PC-9 (cell line): ENCODE measurements around the gene AQP12A.
"Not testable (repeated sequence)": the region's sequence is repeated elsewhere in the genome, so short reads cannot be mapped to it uniquely, and the experiment has no call there.

Experiments used
- EZH2 ChIP-seq: fragments of 200-600 bp; sonication (generic); IDR thresholded peaks from 2 replicates; pipeline ENCODE4 v1.8.0; 2017; ENCODE audit warnings: antibody characterized with exemption, low read depth
- TF ChIP-seq, protein P1 (sequence below): fragments of 200-600 bp; sonication (generic); conservative IDR thresholded peaks from 2 replicates; pipeline ENCODE4 v1.6.1; 2017; ENCODE audit warnings: mixed run types, antibody characterized with exemption, mild to moderate bottlenecking, moderate library complexity

DNA sequence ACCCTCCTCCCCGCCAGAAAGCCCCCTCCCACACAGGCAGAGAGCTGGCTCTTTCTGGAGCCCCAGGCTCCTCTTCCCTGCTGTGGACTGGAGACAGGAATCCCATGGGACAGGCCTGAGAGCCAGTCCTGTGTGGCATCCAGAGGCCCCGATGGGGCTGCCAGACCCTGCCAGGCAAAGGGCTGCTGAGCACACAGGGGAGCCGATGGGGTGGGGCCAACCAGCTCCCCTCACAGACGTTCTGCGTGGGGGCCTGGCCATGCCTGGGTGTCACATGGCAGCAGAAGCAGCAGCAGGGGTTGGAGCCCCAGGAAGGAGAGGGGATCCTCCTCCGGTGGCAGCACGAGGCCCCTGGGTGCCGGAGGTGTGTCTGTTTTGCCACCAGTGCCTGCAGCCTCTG is 8.2 kb downstream of the AQP12A start:
- TF ChIP-seq, protein P1, sequence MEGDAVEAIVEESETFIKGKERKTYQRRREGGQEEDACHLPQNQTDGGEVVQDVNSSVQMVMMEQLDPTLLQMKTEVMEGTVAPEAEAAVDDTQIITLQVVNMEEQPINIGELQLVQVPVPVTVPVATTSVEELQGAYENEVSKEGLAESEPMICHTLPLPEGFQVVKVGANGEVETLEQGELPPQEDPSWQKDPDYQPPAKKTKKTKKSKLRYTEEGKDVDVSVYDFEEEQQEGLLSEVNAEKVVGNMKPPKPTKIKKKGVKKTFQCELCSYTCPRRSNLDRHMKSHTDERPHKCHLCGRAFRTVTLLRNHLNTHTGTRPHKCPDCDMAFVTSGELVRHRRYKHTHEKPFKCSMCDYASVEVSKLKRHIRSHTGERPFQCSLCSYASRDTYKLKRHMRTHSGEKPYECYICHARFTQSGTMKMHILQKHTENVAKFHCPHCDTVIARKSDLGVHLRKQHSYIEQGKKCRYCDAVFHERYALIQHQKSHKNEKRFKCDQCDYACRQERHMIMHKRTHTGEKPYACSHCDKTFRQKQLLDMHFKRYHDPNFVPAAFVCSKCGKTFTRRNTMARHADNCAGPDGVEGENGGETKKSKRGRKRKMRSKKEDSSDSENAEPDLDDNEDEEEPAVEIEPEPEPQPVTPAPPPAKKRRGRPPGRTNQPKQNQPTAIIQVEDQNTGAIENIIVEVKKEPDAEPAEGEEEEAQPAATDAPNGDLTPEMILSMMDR: not testable (repeated sequence)
- not testable (repeated sequence) for TF ChIP-seq EZH2
